Brain microvascular endothelial cell (primary cell): ENCODE data around the gene PNKP.
A peak's percentile ranks its signal among the peaks of the same experiment; 100 is the strongest.

Experiments
- DNase-seq: peaks from one replicate; pipeline ENCODE4 v3.0.0-alpha.2; 2020
- H3K27ac ChIP-seq: fragments of 250-450 bp; sonication (Bioruptor Pico); 2 replicates; pipeline ENCODE4 v1.5.1; 2020; ENCODE audit warnings: mild to moderate bottlenecking, moderate library complexity
- H3K27me3 ChIP-seq: fragments of 250-450 bp; sonication (Bioruptor Pico); replicated peaks from 2 replicates; pipeline ENCODE4 v1.5.1; 2020; ENCODE audit warnings: mild to moderate bottlenecking
- H3K36me3 ChIP-seq: fragments of 250-450 bp; sonication (Bioruptor Pico); replicated peaks from 2 replicates; pipeline ENCODE4 v1.5.1; 2020; ENCODE audit warnings: mild to moderate bottlenecking
- H3K4me3 ChIP-seq: 2 replicates; pipeline ENCODE4 v1.5.1; 2011; ENCODE audit warnings: low read depth, mild to moderate bottlenecking, control low read depth, low read length, moderate library complexity
- CTCF ChIP-seq: IDR thresholded peaks from 2 replicates; pipeline ENCODE4 v1.5.1; 2011; ENCODE audit warnings: low read depth, mild to moderate bottlenecking, moderate library complexity, low read length, control low read depth, inconsistent platforms; ENCODE audit errors: missing control alignments
- in situ Hi-C: cut with HindIII; loops from 2 replicates; pipeline ENCODE4 v1.10.0; 2017; ENCODE audit warnings: low sequenced_read_pairs, low pct_ligation_motif_present

Gene PNKP

GRCh38 chr19:49875177-49875576 lies 7.8 kb upstream of the PNKP start:
- Histone ChIP-seq H3K36me3 (peaks cover 8% of the 10 kb centered on the region), H3K4me3 (peak overlapping the region; percentile 100), H3K27ac (no peak overlapping the region), H3K27me3 (no peaks in the 10 kb centered on the region)
- no peak for DNase-seq
- no peak for TF ChIP-seq CTCF
- in situ Hi-C loops, result no loop called here

GRCh38 chr19:49874503-49875157 lies 7.3 kb upstream of the PNKP start:
- no peak for DNase-seq
- no peak overlapping the region for H3K4me3 ChIP-seq
- H3K27me3 ChIP-seq, result no peaks in the 10 kb centered on the region
- no peak overlapping the region for H3K27ac ChIP-seq
- in situ Hi-C loops, result no loop called here
- peaks cover 6% of the 10 kb centered on the region for H3K36me3 ChIP-seq
- no peak for TF ChIP-seq CTCF

GRCh38 chr19:49873834-49874233 lies 6.5 kb upstream of the PNKP start:
- DNase-seq, result no peak
- Histone ChIP-seq H3K36me3 (peaks cover 4% of the 10 kb centered on the region), H3K27me3 (no peaks in the 10 kb centered on the region), H3K27ac (no peak overlapping the region), H3K4me3 (no peak overlapping the region)
- no peak for TF ChIP-seq CTCF
- in situ Hi-C loops, result no loop called here

- Histone ChIP-seq H3K36me3 (peaks cover 4% of the 10 kb centered on the region), H3K27ac (no peak overlapping the region), H3K4me3 (no peak overlapping the region), H3K27me3 (no peaks in the 10 kb centered on the region)
- in situ Hi-C loops, result no loop called here
- no peak for TF ChIP-seq CTCF
- no peak for DNase-seq
These were observed 5.7 kb upstream of the PNKP start for GRCh38 chr19:49873129-49873521.

- no peak for TF ChIP-seq CTCF
- Histone ChIP-seq H3K4me3 (no peak overlapping the region), H3K27me3 (no peaks in the 10 kb centered on the region), H3K36me3 (peaks cover 4% of the 10 kb centered on the region), H3K27ac (no peak overlapping the region)
- in situ Hi-C loops, result no loop called here
- no peak for DNase-seq
These were observed 5.1 kb upstream of the PNKP start for GRCh38 chr19:49872245-49873128.
